Stimulated activated CD8-positive, alpha-beta memory T cell treated with anti-CD3 and anti-CD28 coated beads, Interleukin-7, amount 100 ng/mL, for 1 hour (primary cell): ENCODE data around the gene KIAA0513.
"Not testable (repeated sequence)": the region's sequence is repeated elsewhere in the genome, so short reads cannot be mapped to it uniquely, and the experiment has no call there.

Experiments used
- DNase-seq, 2 donors: peaks; one replicate each; pipeline ENCODE4 v3.0.0-alpha.2; 2020; ENCODE audit warnings: low read depth in 2 of 2

KIAA0513 gene

DNA sequence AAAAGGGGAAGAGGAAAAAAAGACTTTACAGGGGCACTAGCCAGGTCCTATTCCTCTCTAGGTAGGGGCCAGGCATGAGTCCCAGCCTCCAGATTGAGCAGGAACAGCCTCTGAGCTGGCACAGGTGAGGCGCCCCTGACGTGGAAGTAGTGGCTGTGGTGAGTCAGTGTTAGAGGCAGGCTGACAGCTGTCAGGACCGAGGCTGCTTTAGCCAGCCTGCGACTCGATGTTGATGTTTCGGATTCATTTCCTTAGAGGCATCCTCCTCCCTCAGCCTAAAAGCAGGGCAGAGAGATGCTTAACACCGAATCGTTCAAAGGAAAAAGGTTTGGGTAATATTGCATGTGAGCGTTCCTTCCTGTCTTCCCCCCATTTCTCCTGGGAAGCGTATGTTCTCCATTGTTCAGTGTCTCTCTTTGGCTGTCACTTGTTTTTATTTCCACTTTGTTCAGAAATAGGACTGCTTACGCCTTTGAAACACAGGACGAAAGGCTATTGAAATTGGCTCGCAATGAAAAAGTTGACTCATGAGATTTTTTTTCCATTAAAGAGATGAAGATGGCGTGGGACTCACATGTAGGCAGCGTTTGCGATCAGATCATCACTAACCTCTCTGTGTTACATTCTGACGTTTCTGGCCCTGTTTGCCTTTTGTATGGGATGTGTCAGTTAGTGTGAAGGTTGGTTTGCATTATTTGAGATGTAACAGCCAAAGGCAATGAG, 1.3 kb downstream of the KIAA0513 start:
- peak; percentile 36 to 43 for DNase-seq

DNA sequence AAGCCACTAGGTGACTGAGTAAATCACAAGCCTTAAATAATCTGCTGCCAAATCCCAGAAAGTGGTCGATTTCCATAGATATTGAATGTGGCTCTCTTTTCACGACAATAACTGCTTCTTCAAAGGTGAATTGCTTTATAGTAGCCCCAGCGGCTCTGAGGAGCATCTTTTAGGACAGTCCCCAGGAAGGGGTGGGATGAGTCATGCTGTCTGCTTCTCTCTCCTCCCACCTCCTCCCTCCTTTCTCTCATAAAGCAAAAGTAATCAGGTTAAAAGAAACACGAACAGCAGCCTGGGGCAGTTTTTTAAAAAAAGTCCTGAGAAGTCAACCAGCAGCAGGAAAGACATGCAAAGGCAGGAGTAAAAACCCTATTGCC, 1.8 kb downstream of the KIAA0513 start:
- DNase-seq, result no peak

DNA sequence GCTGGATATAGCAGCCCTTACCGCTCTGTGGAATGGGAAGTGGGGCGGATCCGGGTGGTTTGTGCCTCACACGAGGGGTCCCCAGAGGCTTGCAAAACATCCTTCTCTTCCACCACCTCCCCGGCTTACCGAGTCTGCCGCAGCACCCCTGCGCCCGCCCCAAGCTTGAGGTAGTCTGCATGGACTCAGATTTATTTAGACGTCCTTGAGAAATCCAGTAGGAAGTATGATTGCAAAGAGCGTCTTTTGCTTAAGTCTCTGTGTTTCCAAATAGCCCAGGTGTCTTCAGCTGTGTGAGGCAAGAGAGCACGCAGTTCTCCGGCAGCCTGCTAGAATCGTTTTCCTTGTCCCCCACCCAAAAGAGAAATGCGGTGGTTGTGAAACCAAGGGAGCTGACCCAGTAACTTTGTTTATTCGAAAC, 2.4 kb downstream of the KIAA0513 start:
- no peak for DNase-seq

DNA sequence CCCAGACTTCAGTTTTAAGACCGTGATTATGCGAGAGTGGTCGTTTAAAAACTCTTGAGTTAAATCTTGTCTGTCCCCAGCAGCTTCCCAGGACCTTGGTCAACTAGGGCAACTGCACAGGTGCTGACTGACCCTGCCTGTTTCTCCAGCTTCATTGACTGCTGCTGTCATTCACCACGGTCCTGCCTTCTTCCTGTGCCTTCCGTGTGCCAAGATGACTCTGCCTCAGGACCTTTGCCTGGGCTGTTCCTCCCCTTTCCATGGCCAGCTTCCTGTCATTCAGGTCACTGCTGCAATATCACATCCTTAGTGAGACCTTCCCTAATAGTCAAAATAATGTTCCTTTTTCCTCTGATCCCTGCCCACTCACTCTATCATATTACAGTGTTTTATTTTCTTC, 3.9 kb downstream of the KIAA0513 start:
- no peak for DNase-seq

DNA sequence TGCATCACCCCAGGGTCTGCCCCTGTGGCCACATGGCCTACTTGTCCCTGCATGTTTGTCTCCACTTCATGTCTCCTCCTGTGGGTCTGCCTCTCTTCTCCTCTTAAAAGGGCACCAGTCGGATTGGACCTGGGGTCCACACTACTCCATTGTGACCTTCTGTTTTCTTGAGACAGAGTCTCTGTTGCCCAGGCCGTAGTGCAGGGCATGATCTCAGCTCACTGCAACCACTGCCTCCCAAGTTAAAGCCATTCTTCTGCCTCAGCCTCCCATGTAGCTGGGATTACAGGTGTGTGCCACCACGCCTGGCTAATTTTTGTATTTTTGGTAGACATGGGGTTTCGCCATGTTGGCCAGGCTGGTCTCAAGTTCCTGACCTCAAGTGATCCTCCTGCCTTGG, 4.6 kb downstream of the KIAA0513 start:
- DNase-seq, result not testable (repeated sequence)

DNA sequence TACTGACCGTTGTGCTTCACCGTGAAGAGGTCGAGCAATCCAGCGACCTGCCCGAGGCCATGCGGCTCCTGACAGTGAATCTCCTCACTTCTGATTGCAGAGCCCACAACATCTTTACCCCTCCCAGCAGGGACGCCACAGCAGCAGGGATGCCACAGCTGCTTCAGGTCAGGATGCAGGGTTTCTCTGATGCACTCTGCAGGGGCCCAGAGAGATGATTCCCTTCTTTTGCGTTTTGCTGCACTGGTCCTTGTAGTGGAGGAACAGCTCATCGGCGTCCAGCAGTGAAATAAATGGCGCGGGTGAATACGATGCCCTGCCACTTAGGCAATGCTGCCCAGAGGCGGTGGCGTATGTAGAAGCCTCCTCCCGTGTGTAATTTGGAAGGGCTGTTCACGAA, 5.6 kb downstream of the KIAA0513 start:
- no peak for DNase-seq

DNA sequence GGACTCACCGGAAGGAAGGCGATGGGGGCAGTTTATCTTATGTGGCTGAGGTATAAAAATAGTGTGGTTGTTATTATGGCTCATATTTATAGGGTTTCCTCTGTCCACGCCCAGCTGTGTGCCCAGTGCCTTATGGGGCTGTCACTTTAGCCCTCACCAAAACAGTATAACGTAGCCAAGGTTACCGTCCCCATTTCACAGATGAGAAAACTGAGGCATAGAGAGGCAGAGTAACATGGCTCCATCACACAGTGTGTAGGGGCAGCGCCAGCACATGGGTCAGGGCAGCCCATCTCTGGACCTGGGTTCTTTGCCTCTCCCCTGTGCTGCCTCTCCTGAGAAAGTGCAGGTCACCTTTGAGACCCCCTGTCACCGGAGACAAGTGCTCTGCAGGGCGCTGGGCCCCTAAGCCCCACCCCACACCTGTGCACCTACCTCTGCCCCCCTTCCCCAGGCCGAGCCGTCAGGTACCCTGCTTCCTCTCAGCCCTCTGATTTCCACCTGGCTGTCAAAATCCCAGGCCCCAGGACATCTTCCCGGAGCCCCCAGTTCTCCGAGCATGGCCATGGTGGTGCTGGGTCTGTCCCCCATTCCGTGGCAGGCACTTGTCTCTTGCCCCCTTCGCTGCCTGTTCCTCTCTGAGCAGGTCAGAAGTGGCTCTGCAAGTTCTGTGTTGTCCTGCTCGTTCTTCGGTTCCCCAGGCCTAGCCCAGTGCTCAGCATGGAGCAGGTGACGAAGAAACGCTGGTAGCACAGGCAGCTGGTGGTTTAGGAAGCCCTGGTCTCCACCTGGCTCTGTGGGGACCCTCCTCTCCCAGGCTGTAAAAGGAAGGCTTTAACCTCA, 7.2 kb downstream of the KIAA0513 start:
- DNase-seq, result no peak

DNA sequence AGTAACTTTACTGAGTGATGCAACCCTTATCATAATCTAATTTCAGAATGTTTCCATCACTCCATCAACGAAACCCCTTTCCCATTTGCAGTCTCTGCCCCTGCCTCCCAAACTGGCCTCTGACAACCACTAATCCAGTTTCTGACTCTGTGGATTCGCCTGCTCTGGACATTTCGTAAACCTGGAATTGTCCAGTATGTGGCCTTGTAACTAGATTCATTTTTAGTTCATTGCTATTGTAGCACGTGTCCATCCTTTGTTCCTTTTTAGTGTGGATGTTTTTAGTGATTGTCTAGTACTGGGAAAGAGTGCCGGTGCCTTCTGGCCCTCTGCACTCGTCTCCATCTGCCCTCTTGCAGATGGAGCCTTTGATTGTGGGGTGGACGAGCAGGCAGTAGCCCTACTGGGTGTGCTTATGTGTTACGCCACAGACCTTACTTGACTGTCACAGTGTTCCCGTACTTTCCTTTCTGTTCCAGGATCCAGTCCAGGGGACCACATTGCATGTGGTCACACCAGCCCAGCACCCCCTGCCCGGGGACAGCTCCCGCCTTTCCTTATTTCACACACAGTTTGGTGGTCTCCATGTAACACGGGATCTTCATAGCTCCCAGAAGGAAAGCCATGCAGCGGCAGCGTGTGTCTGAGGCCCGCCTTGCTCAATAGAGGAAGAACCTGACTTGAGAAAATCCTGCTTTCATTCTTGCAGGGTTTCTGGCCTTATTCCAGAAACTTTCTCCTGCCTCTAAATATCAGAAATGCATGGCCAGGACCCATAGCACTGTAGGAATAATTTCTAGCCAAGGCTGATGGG, 8.8 kb downstream of the KIAA0513 start:
- no peak for DNase-seq

DNA sequence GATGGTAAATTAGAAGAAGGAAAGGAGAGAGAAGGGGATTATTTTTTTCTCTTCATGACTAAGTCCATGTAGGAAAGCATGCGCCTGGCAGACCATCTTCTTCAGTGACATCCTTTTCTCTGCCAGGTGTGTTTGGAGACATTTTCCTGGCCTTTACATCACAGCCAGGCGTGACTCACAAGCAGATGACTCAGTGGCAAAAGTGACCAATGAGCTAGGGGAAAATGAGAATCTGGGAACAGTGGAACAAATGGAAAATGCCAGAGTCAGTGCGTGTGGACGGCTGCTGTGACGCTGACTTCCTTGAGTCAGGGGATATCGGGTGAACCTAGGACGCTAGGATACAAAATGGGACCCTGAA, 9.4 kb downstream of the KIAA0513 start:
- DNase-seq, result no peak

DNA sequence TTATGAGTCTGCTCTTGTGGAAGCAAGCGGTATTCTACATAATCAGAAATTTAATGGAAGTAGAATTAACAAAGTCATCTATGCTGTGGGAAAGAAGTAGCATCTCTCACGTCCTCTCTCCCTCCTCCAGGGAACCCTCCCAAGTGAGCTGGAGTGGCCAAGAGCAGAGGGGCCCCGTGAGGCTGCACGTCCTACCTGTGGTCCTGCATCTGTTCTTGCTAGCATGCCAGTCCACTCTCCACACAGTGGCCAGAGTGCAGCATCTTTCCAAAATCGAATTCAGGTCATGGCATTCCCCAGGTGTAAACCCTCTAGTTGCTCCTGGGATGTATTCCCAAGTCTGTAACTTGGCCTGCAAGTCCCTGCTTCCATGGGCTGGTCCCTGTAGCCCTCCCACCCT, 10.1 kb downstream of the KIAA0513 start:
- no peak for DNase-seq

DNA sequence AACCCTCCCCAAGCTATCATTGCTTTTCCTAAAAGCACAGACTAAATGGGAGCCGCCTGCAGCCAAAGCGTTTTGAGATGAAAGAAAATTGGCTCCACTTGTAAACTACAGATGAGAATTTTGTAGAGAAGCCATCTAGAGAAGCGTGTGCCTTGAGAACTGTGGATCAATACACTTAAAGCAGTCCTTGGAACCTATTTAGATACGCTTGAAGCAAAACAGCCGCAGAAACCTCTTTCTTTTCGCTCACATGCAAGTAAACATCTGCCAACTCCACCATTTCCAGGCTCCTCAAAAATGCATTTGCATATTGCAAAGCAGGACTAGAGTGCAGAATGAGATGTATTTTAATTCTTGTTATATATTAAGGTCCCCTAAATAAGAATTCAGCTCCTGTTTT, 13.1 kb downstream of the KIAA0513 start:
- no peak for DNase-seq

DNA sequence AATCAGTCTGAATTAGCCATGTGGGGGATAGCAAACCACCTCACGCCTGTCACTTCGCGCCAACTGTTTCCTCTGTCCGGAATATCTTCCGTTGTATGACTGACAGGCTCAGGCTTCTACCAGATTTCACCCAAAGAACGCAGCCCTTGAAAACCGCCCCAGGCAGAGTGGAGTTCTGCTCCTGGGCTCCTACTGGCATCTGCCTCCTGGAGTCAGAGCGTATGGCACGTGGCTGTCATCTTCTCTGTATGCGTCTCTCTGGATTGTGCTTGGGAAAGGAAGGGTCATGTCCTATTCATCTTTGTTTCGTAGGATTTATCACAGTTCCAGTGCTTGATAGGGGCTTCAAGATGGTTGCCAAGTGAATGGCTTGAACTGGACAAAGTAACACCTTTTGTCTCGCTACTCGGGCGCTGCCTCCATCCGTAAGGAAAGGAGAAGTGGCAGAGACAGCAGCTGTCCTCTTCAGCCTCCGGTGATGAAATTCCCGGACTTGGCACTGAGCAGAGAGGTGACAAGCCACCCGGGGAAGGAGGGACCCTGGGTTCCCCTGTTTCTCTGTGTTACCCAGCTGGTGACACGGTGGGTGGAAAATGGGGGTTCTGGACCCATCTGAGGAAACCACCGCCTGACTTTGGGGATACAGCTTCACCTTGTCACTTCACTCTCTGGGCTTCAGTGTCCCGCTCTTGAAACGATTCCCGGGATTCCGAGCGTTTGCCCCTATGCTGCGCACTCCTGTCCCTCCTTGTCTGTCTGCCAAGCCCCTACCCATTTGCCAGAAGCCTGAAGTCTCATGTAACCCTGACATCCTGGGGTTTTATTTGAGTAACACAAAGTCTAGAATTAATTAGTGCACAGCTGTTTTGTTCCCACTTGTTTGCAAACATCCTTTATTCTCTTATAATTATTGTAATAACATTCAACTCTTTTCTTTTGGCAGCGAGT, 13.9 kb downstream of the KIAA0513 start:
- DNase-seq, result no peak

DNA sequence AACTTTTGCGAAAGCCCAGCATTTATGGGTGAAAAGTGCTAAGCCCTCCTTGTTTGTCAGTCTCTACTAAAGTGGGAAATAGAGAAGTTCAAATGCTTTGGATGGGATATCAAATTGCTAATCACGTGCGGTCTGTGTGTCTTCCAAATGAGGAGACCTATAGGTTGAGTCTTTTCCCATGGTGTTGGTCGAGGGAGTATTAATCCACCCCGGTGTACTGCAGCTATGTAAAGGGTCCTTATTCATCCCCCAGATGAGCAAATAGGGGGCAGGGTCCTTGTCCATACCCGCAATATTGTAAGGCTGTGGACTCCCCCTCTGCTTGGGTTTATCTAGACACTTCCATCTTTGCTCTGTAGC, 14.6 kb downstream of the KIAA0513 start:
- DNase-seq, result no peak

DNA sequence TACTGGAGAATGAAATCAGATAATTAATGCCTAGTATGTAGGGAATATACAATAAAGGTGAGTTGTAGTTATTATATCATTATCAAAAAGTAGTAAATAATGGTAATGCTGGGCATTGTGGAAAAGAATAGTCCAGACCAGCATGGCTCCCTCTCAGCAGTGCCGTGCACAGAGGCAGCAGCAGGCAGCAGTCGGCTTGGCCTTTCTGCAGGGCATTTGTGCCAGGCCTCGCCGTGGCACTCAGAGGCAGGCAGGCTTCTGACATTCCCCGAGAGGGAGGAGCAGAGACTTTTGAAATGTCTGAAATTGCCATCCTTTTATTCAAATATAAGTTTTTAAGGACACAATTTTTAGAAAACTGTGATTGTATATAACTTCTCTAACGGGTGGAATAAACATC, 15.0 kb downstream of the KIAA0513 start:
- no peak for DNase-seq

DNA sequence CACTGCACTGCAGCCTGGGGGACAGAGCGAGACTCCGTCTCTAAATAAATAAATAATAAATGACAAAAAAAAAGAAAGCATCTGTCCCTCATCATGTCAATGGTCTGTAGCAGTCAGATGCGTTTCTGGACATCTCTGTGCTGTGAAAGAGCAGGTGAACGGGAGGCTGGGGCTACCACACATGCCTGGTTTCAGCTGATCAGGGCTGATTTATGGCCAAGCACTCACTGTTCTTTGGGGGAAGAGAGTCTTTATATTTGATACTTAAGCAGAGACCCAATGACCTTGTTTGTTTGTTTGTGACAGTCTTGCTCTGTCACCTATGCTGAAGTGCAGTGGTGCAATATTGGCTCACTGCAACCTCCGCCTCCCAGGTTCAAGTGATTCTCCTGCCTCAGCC, 17.5 kb downstream of the KIAA0513 start:
- DNase-seq, result no peak

DNA sequence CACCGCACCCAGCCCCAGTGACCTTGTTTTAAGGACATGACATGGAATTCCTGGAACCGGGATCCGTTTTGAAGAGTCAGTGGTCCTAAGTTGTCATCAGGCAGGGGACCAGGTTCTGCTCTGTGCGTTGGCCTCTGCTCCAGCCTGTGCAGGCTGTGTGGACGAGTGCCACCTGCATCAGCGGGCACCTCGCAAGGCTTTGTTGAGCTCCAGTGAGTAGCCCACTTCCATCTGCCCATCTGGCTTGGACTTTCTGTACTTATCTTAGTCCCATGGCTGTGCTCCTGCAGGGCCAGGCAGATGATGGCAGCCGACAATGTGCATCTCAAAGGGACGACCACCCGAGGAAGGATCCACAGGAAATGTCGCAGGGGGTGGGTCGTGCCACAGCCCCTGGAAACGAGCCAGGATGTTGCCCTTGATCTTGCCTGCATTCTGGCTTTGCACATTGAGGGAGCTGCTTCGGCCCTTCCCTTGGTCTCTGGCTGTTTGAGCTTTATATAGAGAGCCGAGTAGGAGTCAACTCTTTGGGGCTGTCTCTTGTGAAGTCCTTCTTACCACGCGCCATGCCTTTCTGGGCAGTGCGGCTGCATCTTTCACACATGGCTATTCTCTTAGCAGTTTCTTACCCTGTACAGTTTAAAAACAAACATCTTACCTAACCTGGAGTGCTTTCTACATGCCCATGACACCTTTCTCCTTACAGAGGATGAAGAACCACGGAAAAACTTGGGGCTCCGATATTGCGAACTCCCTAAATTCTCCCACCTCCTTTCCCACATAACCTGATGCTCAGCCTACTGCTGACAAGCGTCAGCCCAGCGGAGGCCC, 18.3 kb downstream of the KIAA0513 start:
- no peak for DNase-seq

DNA sequence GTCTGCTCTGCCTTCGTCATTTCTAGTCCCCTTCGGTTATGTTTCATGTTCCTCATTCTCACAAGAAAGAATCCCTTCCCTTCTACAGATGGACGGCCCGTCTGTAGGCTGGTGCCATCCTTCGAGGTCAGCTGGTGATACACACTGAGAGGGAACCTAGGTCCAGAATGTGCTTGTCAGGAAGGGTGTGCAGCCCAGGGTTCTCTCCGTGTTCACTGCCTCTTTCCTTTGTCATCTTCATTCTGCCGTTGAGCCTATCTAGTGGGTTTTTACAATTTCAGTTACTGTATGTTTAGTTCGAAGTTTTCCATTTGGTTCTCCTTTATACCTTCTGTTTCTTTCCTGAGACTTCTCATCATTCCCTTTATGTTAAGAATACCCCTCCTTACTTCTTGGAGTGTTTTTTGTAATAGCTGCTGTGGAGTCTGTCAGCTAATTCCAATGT, 18.9 kb downstream of the KIAA0513 start:
- no peak for DNase-seq

DNA sequence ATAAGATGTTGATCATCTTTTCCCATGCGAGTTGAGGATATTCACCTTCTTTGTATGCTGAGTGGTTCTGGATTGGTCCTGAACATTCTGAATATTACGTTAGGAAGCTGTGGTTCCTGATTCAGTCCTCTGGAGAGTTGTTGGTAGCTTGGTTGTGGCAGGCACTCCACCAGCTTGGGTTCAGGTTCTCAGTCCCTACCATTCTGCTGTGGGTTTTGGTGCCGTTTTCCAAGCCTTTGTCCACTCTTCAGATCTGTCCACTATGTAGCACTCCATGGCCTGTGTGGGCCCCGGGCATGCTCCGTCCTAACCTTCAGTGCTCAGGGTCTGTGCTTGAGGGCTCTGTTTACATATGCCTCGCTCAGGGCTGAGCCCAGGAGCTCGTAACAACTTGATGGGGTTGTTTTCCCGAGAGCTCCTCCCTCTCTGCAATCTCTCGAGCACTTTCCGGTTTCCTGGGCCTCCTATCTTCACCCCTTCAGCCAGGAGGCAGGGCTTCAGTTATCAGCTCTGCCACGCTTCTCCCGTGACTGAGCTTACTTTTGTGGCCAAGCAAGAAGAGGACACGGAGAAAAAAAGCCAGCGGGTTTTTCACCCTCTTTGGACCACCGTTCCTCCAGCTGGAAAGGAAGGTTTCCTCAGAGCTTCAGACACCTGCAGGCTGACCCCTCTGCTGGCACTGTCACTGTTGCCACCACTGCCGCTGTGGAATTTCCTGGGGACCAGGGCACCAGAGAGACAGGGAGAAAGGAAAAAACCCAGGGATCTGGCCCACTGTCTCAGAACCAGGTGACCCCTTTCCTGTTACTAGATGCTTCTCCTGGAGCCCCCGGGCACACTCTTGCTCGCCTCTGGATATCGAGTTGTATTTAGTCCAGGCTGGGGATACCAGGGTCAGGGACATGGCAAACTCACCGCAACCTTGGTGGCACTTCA, 19.6 kb downstream of the KIAA0513 start:
- no peak for DNase-seq

DNA sequence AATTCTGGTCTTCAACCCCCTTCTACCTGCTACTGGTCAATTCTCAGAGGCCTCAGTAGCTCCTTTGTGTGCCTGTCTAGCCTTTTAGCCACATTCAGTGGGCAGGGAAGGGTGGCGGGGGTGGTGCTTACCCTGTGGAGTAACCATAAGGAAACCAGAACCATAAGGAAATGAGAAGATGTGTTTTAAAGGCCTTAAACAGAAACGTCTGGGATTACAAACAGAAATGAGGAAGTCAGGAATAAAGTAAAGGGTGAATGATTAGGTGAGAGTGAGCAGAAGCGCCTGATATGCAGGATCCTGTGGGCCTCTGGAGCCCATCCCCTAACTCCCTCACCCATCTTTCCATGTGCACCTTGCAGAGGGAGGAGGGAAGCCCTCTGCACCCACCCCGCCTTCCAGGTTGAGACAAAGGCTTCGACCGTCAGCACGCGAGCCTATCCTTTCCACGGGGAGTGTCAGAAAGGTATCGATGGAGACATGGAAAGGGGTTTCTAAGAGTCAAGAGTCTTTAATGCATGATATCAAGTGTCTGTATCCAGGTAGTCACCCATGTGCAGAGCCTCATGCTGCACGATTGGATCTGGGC, 20.4 kb downstream of the KIAA0513 start:
- no peak for DNase-seq
